Body of pancreas (tissue), 4 donors: ENCODE data around the gene VTN.

ENCODE experiments used
- CTCF ChIP-seq, 7 experiments: fragments of 450-650 bp in 4 of 7; fragments of 200-600 bp in 3 of 7; sonication (generic) in 3 of 7; IDR thresholded peaks; one replicate each; pipeline ENCODE4 v1.5.1; 2016 to 2019; ENCODE audit warnings: antibody characterized with exemption in 7 of 7
- POLR2A ChIP-seq, 3 donors: fragments of 450-650 bp; IDR thresholded peaks; one replicate each; pipeline ENCODE4 v1.6.1; 2016; ENCODE audit warnings: antibody characterized with exemption in 3 of 3, mild to moderate bottlenecking in 2 of 3

GRCh38 chr17:28320215-28321061 lies 49.7 kb downstream of the VTN start:
- TF ChIP-seq CTCF (IDR thresholded peaks at IDR 0.05), result no peak
- no peak for TF ChIP-seq POLR2A (IDR thresholded peaks at IDR 0.05)
